A549 (cell line): ENCODE results near the gene CTBP2. TPM values are rescaled to one million over a fixed set of nuclear protein-coding genes. Genes with fewer than 3 reads are reported as not detected.

Experiments used
- ATAC-seq, 2 experiments: fragments of 200-7000 bp in 1 of 2; fragments of >200 bp in 1 of 2; cut with Nextera tagmentation in 1 of 2; cut with Tn5 transposase in 1 of 2; 3 replicates each; pipeline versions ENCODE4 v1.8.0 to v1.9.1; 2018 to 2020; ENCODE audit warnings: mild to moderate bottlenecking in 1 of 2, moderate library complexity in 1 of 2
- CTCF ChIA-PET: fragments of 300-600 bp; sonication (Branson Sonifier 250); formaldehyde crosslinking; extraction: SDS; loops from one replicate; lab custom pipeline; 2021; ENCODE audit warnings: antibody characterized with exemption, inconsistent platforms; lab: Yijun Ruan, JAX
- POLR2A ChIA-PET: fragments of 350-600 bp; formaldehyde crosslinking; extraction: SDS; loops from one replicate; lab custom pipeline; 2021; ENCODE audit warnings: antibody characterized with exemption, inconsistent platforms; lab: Yijun Ruan, JAX
- DNase-seq, 2 experiments: peaks; one replicate each; pipeline versions ENCODE4 v3.0.0 to v3.0.0-alpha.2; 2011 to 2016; ENCODE audit warnings: low read depth in 1 of 2, low spot score in 1 of 2
- FAIRE-seq: peaks from 2 replicates; lab custom pipeline; 2011; peaks lifted over from hg19 to GRCh38; lab: Jason Lieb, UNC
- H3K27ac ChIP-seq, 2 experiments: fragments of >200 bp; sonication (Bioruptor Twin); formaldehyde crosslinking; 3 replicates each; pipeline ENCODE4 v1.5.1; 2016 to 2017
- H3K4me1 ChIP-seq: fragments of >200 bp; sonication (Bioruptor Twin); formaldehyde crosslinking; 3 replicates; pipeline ENCODE4 v1.6.1; 2016
- H3K4me2 ChIP-seq: fragments of >200 bp; sonication (Bioruptor Twin); formaldehyde crosslinking; 3 replicates; pipeline ENCODE4 v1.6.1; 2016
- H3K4me3 ChIP-seq: fragments of >200 bp; sonication (Bioruptor Twin); formaldehyde crosslinking; 3 replicates; pipeline ENCODE4 v1.5.1; 2016
- H3K9me3 ChIP-seq: fragments of >200 bp; sonication (Bioruptor Twin); formaldehyde crosslinking; 3 replicates; pipeline ENCODE4 v1.6.1; 2016
- BHLHE40 ChIP-seq: IDR thresholded peaks from 2 replicates; pipeline ENCODE4 v1.6.1; 2012; ENCODE audit warnings: low read depth, low read length, inconsistent platforms
- CBX8 ChIP-seq: fragments of 200-600 bp; sonication (generic); IDR thresholded peaks from 2 replicates; pipeline ENCODE4 v1.6.1; 2016
- CEBPB ChIP-seq, 2 experiments: fragments of >200 bp in 1 of 2; sonication (Bioruptor Twin) in 1 of 2; formaldehyde crosslinking in 1 of 2; IDR thresholded peaks; 2 replicates each; pipeline ENCODE4 v1.6.1; 2012 to 2016
- EHMT2 ChIP-seq: fragments of 200-600 bp; sonication (generic); IDR thresholded peaks from 2 replicates; pipeline ENCODE4 v1.6.1; 2016; ENCODE audit warnings: antibody characterized with exemption, low read depth, mild to moderate bottlenecking, moderate library complexity
- EP300 ChIP-seq, 2 experiments: fragments of >200 bp; sonication (Bioruptor Twin); formaldehyde crosslinking; IDR thresholded peaks; 2 replicates in 1 of 2; 3 replicates in 1 of 2; pipeline ENCODE4 v1.6.1; 2016 to 2017
- FOSB ChIP-seq: fragments of 250-450 bp; sonication (Bioruptor Pico); IDR thresholded peaks from 2 replicates; pipeline ENCODE4 v1.5.0; 2020; ENCODE audit warnings: mild to moderate bottlenecking, moderate library complexity
- FOSL2 ChIP-seq, 2 experiments: fragments of 450-650 bp in 1 of 2; fragments of >200 bp in 1 of 2; sonication (Bioruptor Twin) in 1 of 2; formaldehyde crosslinking; IDR thresholded peaks; 2 replicates each; pipeline versions ENCODE4 v1.5.0 to v1.6.1; 2016 to 2020; ENCODE audit warnings: mild to moderate bottlenecking in 1 of 2, moderate library complexity in 1 of 2
- GATA3 ChIP-seq: IDR thresholded peaks from 2 replicates; pipeline ENCODE4 v1.6.1; 2012; ENCODE audit warnings: borderline replicate concordance
- HES2 ChIP-seq: fragments of >200 bp; sonication (Bioruptor Twin); formaldehyde crosslinking; IDR thresholded peaks from 2 replicates; pipeline ENCODE4 v1.6.1; 2016
- HEYL ChIP-seq: fragments of 250-450 bp; sonication (Bioruptor Pico); IDR thresholded peaks from 2 replicates; pipeline ENCODE4 v1.8.0; 2021; ENCODE audit warnings: mild to moderate bottlenecking, moderate library complexity
- HOXA7 ChIP-seq: fragments of 250-450 bp; sonication (Bioruptor Pico); IDR thresholded peaks from 2 replicates; pipeline ENCODE4 v1.5.0; 2020; ENCODE audit warnings: mild to moderate bottlenecking, moderate library complexity
- HOXB13 ChIP-seq: fragments of 250-450 bp; sonication (Bioruptor Pico); IDR thresholded peaks from 2 replicates; pipeline ENCODE4 v1.5.0; 2020; ENCODE audit warnings: low read depth, mild to moderate bottlenecking, moderate library complexity
- JUNB ChIP-seq: fragments of >200 bp; sonication (Bioruptor Twin); formaldehyde crosslinking; IDR thresholded peaks from 2 replicates; pipeline ENCODE4 v1.6.1; 2016
- KDM1A ChIP-seq: fragments of 200-600 bp; sonication (generic); IDR thresholded peaks from 2 replicates; pipeline ENCODE4 v1.6.1; 2016; ENCODE audit warnings: low read depth, mild to moderate bottlenecking
- KDM5A ChIP-seq: fragments of 200-600 bp; sonication (generic); IDR thresholded peaks from 2 replicates; pipeline ENCODE4 v1.6.1; 2016; ENCODE audit warnings: antibody characterized with exemption, mild to moderate bottlenecking
- MAFK ChIP-seq: fragments of 450-650 bp; IDR thresholded peaks from 2 replicates; pipeline ENCODE4 v1.6.1; 2014; ENCODE audit not compliant: partially characterized antibody
- MYC ChIP-seq: IDR thresholded peaks from 2 replicates; pipeline ENCODE4 v1.6.1; 2012; ENCODE audit warnings: mild to moderate bottlenecking, inconsistent platforms, low read length, improper control_type of control experiment, borderline replicate concordance
- NFE2L2 ChIP-seq: fragments of 150-350 bp; conservative IDR thresholded peaks from 2 replicates; pipeline ENCODE4 v1.6.1; 2014; ENCODE audit warnings: low read length
- POLR2AphosphoS2 ChIP-seq: conservative IDR thresholded peaks from 2 replicates; pipeline ENCODE4 v1.6.1; 2012; ENCODE audit warnings: low read length, improper control_type of control experiment, inconsistent platforms
- RARB ChIP-seq: fragments of 250-450 bp; sonication (Bioruptor Pico); IDR thresholded peaks from 2 replicates; pipeline ENCODE4 v1.8.0; 2021; ENCODE audit warnings: mild to moderate bottlenecking, moderate library complexity
- TP53 ChIP-seq: fragments of 250-450 bp; sonication (Bioruptor Pico); IDR thresholded peaks from 2 replicates; pipeline ENCODE4 v1.5.0; 2021; ENCODE audit warnings: mild to moderate bottlenecking, moderate library complexity
- USF2 ChIP-seq: fragments of 450-650 bp; IDR thresholded peaks from 2 replicates; pipeline ENCODE4 v1.6.1; 2014; ENCODE audit warnings: antibody characterized with exemption
- ZC3H11A ChIP-seq: fragments of 450-650 bp; IDR thresholded peaks from 2 replicates; pipeline ENCODE4 v1.6.1; 2014; ENCODE audit warnings: antibody characterized with exemption, mild to moderate bottlenecking
- WGBS: methylation state at CpG from one replicate; pipeline ENCODE4 v1.1.6; 2017; ENCODE audit errors: missing lambda C conversion rate; 5-methylcytosine and 5-hydroxymethylcytosine counted together
- polyA plus RNA-seq, 4 experiments: library from polyadenylated mRNA; depleted of rRNA in 3 of 4; stranded (reverse); fragments of >200 nt; fragmentation: RNase III in 1 of 4; extraction: RNeasy Plus Mini Kit Qiagen cat#74134 plus additional on column Dnase treatment in 1 of 4; gene quantifications; 2 replicates in 3 of 4; 3 replicates in 1 of 4; pipeline ENCODE4 v1.2.3, GENCODE V29; 2011 to 2017
- TF ChIP-seq, protein P1 (sequence below): IDR thresholded peaks from 2 replicates; pipeline ENCODE4 v1.6.1; 2012; ENCODE audit warnings: low read depth, borderline replicate concordance
- TF ChIP-seq, protein P2 (sequence below): fragments of 250-450 bp; sonication (Bioruptor Pico); IDR thresholded peaks from 2 replicates; pipeline ENCODE4 v1.5.0; 2020; ENCODE audit warnings: low read depth, mild to moderate bottlenecking, moderate library complexity

CTBP2 gene
- polyA plus RNA-seq, 2 of the 4 experiments (the other 2 are of a cell fraction) = 74.9 to 78.9 TPM

DNA sequence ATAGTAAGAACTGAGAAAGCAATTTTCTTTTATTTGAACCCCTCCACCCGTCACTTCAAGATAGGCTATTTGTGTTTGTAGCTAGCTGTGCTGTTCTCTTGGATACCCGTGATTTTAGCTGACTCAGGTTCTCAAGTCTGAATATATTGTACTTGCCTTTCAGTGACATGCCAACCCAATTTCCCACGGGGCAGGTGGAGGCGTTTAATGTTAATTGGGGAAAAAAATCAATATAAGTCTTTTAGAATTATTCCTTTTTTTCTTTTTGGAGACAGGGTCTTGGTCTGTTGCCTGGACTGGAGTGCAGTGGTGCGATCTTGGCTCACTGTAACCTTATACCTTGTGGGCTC, 182.0 kb downstream of the CTBP2 start:
- H3K4me3 ChIP-seq = no peak overlapping the region
- no peak overlapping the region for H3K27ac ChIP-seq
- no peak overlapping the region for H3K4me2 ChIP-seq
- no peaks in the 10 kb centered on the region for H3K9me3 ChIP-seq
- DNase-seq (no peak), ATAC-seq (no peak), FAIRE-seq (no peak)
- ChIA-PET CTCF (interaction anchor here (1.2 kb wide), 1 partner anchor 47 kb away, joined by 4 read pairs; no protein-coding TSS in a partner anchor), POLR2A (no interaction called here)
- WGBS = 90% methylated on average over 5 of the region's 5 CpGs
- H3K4me1 ChIP-seq = no peaks in the 10 kb centered on the region
- peak; percentile 63 for TF ChIP-seq MAFK
- TF ChIP-seq BHLHE40 = no peak
- TF ChIP-seq MYC = no peak

DNA sequence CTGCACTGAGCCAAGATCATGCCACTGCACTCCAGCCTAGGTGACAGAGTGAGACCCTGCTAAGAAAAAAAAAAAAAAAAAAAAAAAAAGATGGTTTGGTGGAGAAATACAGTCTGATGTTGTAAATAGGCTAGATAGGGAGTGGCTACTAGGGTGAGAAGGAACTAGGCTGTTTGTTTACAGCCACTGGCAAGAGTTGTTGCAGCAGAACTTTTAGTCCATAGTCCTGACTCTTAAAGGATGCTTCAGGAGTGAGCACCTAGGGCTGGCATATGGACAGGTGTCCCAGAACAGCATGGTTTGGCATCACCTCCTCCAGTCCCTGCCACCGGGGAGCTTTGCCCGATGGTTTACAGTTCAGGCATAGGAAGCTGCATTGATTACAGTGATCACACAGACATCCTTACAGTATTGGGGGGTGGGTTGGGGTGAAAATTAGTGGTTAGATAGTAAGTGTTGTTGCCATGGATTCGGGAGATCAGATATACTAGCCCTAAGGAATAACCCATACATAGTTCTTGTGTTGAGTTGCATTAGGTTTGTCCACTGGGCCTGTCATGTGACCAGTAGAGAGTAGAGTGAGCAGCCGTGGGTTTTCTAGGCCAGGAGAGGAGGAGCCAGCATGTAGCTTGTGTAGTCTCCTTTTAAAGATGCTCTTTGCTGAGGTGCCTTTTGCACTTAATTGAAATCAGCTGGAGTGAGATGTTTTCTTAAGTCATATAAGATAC, 182.6 kb downstream of the CTBP2 start:
- TF ChIP-seq, protein P1, sequence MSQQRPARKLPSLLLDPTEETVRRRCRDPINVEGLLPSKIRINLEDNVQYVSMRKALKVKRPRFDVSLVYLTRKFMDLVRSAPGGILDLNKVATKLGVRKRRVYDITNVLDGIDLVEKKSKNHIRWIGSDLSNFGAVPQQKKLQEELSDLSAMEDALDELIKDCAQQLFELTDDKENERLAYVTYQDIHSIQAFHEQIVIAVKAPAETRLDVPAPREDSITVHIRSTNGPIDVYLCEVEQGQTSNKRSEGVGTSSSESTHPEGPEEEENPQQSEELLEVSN = no peak
- TF ChIP-seq RARB (CRISPR knock-in tag) (no peak), CBX8 (no peak), EHMT2 (no peak), FOSL2 (IDR thresholded peaks at IDR 0.05) (no peak), FOSL2 (CRISPR knock-in tag; IDR thresholded peaks at IDR 0.05) (no peak), CEBPB (IDR thresholded peaks at IDR 0.05) (no peak), HEYL (CRISPR knock-in tag) (no peak), NFE2L2 (no peak)
- TF ChIP-seq, protein P2, sequence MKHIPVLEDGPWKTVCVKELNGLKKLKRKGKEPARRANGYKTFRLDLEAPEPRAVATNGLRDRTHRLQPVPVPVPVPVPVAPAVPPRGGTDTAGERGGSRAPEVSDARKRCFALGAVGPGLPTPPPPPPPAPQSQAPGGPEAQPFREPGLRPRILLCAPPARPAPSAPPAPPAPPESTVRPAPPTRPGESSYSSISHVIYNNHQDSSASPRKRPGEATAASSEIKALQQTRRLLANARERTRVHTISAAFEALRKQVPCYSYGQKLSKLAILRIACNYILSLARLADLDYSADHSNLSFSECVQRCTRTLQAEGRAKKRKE = no peak
- Histone ChIP-seq H3K4me1 (no peaks in the 10 kb centered on the region), H3K4me3 (no peak overlapping the region), H3K4me2 (no peak overlapping the region), H3K27ac (no peak overlapping the region), H3K9me3 (no peaks in the 10 kb centered on the region)
- 82% methylated on average over 4 of the region's 4 CpGs for WGBS
- ChIA-PET POLR2A (no interaction called here), CTCF (interaction anchor here (1.1 to 1.2 kb wide), 2 partner anchors 47 to 96 kb away, joined by 3 to 4 read pairs; no protein-coding TSS in a partner anchor)
- ATAC-seq (peak; percentile 58 to 67; a peak in 5 of 6 replicates), DNase-seq (no peak), FAIRE-seq (no peak)

GRCh38 chr10:124977161-124977560, 183.2 kb downstream of the CTBP2 start:
- DNase-seq = no peak
- WGBS = 91% methylated on average over 3 of the region's 3 CpGs
- POLR2A ChIA-PET = no interaction called here
- H3K4me1 ChIP-seq = no peaks in the 10 kb centered on the region
- TF ChIP-seq ZC3H11A (no peak), HOXB13 (CRISPR knock-in tag) (no peak), BHLHE40 (no peak), POLR2AphosphoS2 (no peak), HES2 (no peak), KDM1A (no peak), HOXA7 (no peak), JUNB (no peak), USF2 (no peak), EP300 (IDR thresholded peaks at IDR 0.05) (no peak), MYC (no peak), KDM5A (no peak), GATA3 (no peak), FOSB (no peak), TP53 (no peak), CEBPB (IDR thresholded peaks at IDR 0.05) (no peak)
- TF ChIP-seq, protein P1 = no peak
- no peaks in the 10 kb centered on the region for H3K9me3 ChIP-seq
- H3K27ac ChIP-seq = no peak overlapping the region
- no peak overlapping the region for H3K4me3 ChIP-seq
- CTCF ChIA-PET = interaction anchor here (1.1 kb wide), 1 partner anchor 95 kb away, joined by 3 read pairs; no protein-coding TSS in a partner anchor
- FAIRE-seq = no peak
- ATAC-seq = no peak
- H3K4me2 ChIP-seq = no peak overlapping the region
